Naive thymus-derived CD4-positive, alpha-beta T cell (primary cell): ENCODE measurements around the gene AAMP. TPM values are rescaled to one million over a fixed set of nuclear protein-coding genes. Genes with fewer than 3 reads are reported as not detected.

Source experiments
- ATAC-seq: fragments of 150-1000 bp; cut with Tn5 transposase; 2 replicates; pipeline ENCODE4 v1.10.0; 2021; ENCODE audit warnings: mild to moderate bottlenecking, moderate library complexity
- CTCF ChIA-PET: fragments of 350-600 bp; sonication (Branson Sonifier 250); formaldehyde crosslinking; loops from one replicate; lab custom pipeline; 2021; ENCODE audit warnings: antibody characterized with exemption; lab: Charles Lee
- POLR2A ChIA-PET: fragments of 350-600 bp; sonication (Branson Sonifier 250); formaldehyde crosslinking; loops from one replicate; lab custom pipeline; 2021; ENCODE audit warnings: antibody characterized with exemption, inconsistent platforms; lab: Charles Lee
- DNase-seq, 9 donors: peaks; one replicate each; pipeline versions ENCODE4 v3.0.0 to v3.0.0-alpha.2; 2020 to 2022; ENCODE audit warnings: mixed read lengths in 1 of 9
- H3K27ac ChIP-seq: one replicate; pipeline ENCODE4 v1.7.0; 2013; ENCODE audit warnings: mild to moderate bottlenecking, low read depth, low read length, moderate library complexity
- H3K27me3 ChIP-seq, 2 donors: one replicate each; pipeline ENCODE4 v1.7.0; 2013; ENCODE audit warnings: low read length in 2 of 2, mild to moderate bottlenecking in 2 of 2, moderate library complexity in 2 of 2; ENCODE audit not compliant: control insufficient read depth in 2 of 2, insufficient read depth in 2 of 2
- H3K36me3 ChIP-seq, 3 experiments: 1 replicate in 2 of 3; 2 replicates in 1 of 3; pipeline ENCODE4 v1.7.0; 2013; ENCODE audit warnings: low read length in 3 of 3, mild to moderate bottlenecking in 3 of 3, moderate library complexity in 1 of 3; ENCODE audit not compliant: insufficient read depth in 3 of 3, control insufficient read depth in 2 of 3
- H3K4me1 ChIP-seq, 2 donors: one replicate each; pipeline ENCODE4 v1.7.0; 2013; ENCODE audit warnings: low read length in 2 of 2, mild to moderate bottlenecking in 2 of 2, moderate library complexity in 1 of 2; ENCODE audit not compliant: control insufficient read depth in 2 of 2, insufficient read depth in 2 of 2
- H3K4me3 ChIP-seq: 2 replicates; pipeline ENCODE4 v1.7.0; 2013; ENCODE audit warnings: mild to moderate bottlenecking, low read length
- H3K9me3 ChIP-seq, 3 experiments: 1 replicate in 2 of 3; 2 replicates in 1 of 3; pipeline ENCODE4 v1.7.0; 2013; ENCODE audit warnings: low read length in 3 of 3; ENCODE audit not compliant: control insufficient read depth in 2 of 3
- H3K27ac Mint-ChIP-seq, 9 donors: one replicate each; pipeline ENCODE4 v1.8.0; 2020 to 2022; ENCODE audit warnings: mixed read lengths in 9 of 9, mild to moderate bottlenecking in 8 of 9, moderate library complexity in 5 of 9, inconsistent platforms in 2 of 9
- H3K27me3 Mint-ChIP-seq, 5 donors: one replicate each; pipeline ENCODE4 v1.8.0; 2021 to 2022; ENCODE audit warnings: mixed read lengths in 5 of 5, mild to moderate bottlenecking in 1 of 5
- H3K36me3 Mint-ChIP-seq, 5 donors: one replicate each; pipeline ENCODE4 v1.8.0; 2020 to 2022; ENCODE audit warnings: mixed read lengths in 5 of 5, mild to moderate bottlenecking in 3 of 5, inconsistent platforms in 1 of 5
- H3K4me1 Mint-ChIP-seq, 7 donors: one replicate each; pipeline ENCODE4 v1.8.0; 2020 to 2022; ENCODE audit warnings: mixed read lengths in 7 of 7, mild to moderate bottlenecking in 3 of 7, inconsistent platforms in 1 of 7
- H3K4me3 Mint-ChIP-seq, 10 donors: one replicate each; pipeline ENCODE4 v1.8.0; 2020 to 2022; ENCODE audit warnings: mild to moderate bottlenecking in 10 of 10, mixed read lengths in 10 of 10, moderate library complexity in 6 of 10, inconsistent platforms in 2 of 10
- H3K9me3 Mint-ChIP-seq, 11 donors: one replicate each; pipeline ENCODE4 v1.8.0; 2020 to 2022; ENCODE audit warnings: mixed read lengths in 11 of 11, mild to moderate bottlenecking in 4 of 11, inconsistent platforms in 1 of 11, moderate library complexity in 1 of 11
- intact Hi-C, 2 donors: fragments of 100-400 bp; cut with micrococcal nuclease; formaldehyde crosslinking; loops; one replicate each; pipeline ENCODE4 v1.15.1; 2023
- polyA plus RNA-seq, 2 donors: library from polyadenylated mRNA; unstranded; fragments of 300-500 nt; fragmentation: Illumina TruSeq; gene quantifications; one replicate each; pipeline ENCODE4 v1.2.3, GENCODE V29; 2021
- total RNA-seq, 6 experiments: library from RNA in 5 of 6; stranded (reverse) in 5 of 6; gene quantifications; 1 replicate in 5 of 6; 2 replicates in 1 of 6; pipeline ENCODE4 v1.2.3 and lab custom pipeline; 2021 to 2026

AAMP gene
- total and polyA plus RNA-seq, 7 experiments from 2014 or later, result 54.1 to 108 (median 66.4) TPM

- Mint-ChIP-seq H3K4me3 (peak overlapping the region in 1 of 10 donors; percentile 37), H3K4me1 (peaks cover 27 to 64% (median 51%) of the 10 kb centered on the region in 7 donors), H3K27ac (peak overlapping the region in 6 of 9 donors; percentile 67 to 99 (median 82)), H3K36me3 (peaks cover under 1 to 24% (median 4%) of the 10 kb centered on the region in 5 donors), H3K9me3 (no peaks in the 10 kb centered on the region), H3K27me3 (no peaks in the 10 kb centered on the region)
- no peak for DNase-seq
- intact Hi-C loops, result loop anchor here (10.0 kb wide), 2 partner anchors 612 to 972 kb away; partner anchors contain the start of genes TUBA4A (in 1 of the 2) and TUBA4B (in 1 of the 2)
- no peaks in the 10 kb centered on the region for H3K27me3 ChIP-seq
- ATAC-seq, result no peak
- no peaks in the 10 kb centered on the region for H3K9me3 ChIP-seq
- peaks cover 12 to 56% (median 25%) of the 10 kb centered on the region in 3 experiments for H3K36me3 ChIP-seq
- peaks cover 42 to 43% of the 10 kb centered on the region in 2 donors for H3K4me1 ChIP-seq
- H3K27ac ChIP-seq, result peak overlapping the region; percentile 47
- no peak overlapping the region for H3K4me3 ChIP-seq
- POLR2A ChIA-PET, result interaction anchor here (0.8 to 6.8 kb wide), 3 partner anchors 8 to 112 kb away, joined by 3 to 125 read pairs (median 30); partner anchors contain the start of genes AAMP, PNKD and TMBIM1
- CTCF ChIA-PET, result interaction anchor here (0.9 to 3.3 kb wide), 4 partner anchors 10 to 74 kb away, joined by 3 to 18 read pairs (median 4); partner anchors contain the start of genes CATIP and TMBIM1
Observed at GRCh38 chr2:218282173-218282991, 12.4 kb upstream of the AAMP start.

GRCh38 chr2:218281449-218281848, 11.5 kb upstream of the AAMP start:
- Histone ChIP-seq H3K36me3 (peaks cover 12 to 65% (median 28%) of the 10 kb centered on the region in 3 experiments), H3K4me3 (no peak overlapping the region), H3K27me3 (no peaks in the 10 kb centered on the region), H3K27ac (no peak overlapping the region), H3K9me3 (no peaks in the 10 kb centered on the region), H3K4me1 (peaks cover 36 to 38% of the 10 kb centered on the region in 2 donors)
- CTCF ChIA-PET, result interaction anchor here (0.6 to 3.3 kb wide), 2 partner anchors 9 to 72 kb away, joined by 3 to 18 read pairs; no protein-coding TSS in a partner anchor
- intact Hi-C loops, result loop anchor here (10.0 kb wide), 2 partner anchors 613 to 973 kb away; partner anchors contain the start of genes TUBA4A (in 1 of the 2) and TUBA4B (in 1 of the 2)
- peaks cover 21 to 55% (median 43%) of the 10 kb centered on the region in 7 donors for H3K4me1 Mint-ChIP-seq
- peaks cover 4 to 30% (median 7%) of the 10 kb centered on the region in 5 donors for H3K36me3 Mint-ChIP-seq
- no peaks in the 10 kb centered on the region for H3K9me3 Mint-ChIP-seq
- H3K27me3 Mint-ChIP-seq, result no peaks in the 10 kb centered on the region
- H3K4me3 Mint-ChIP-seq, result peak overlapping the region in 3 of 10 donors; percentile 44 to 58 (median 50)
- POLR2A ChIA-PET, result interaction anchor here (4.6 to 6.8 kb wide), 2 partner anchors 8 to 9 kb away, joined by 30 to 125 read pairs; partner anchors contain the start of genes AAMP, PNKD and TMBIM1
- DNase-seq, result no peak
- no peak for ATAC-seq
- peak overlapping the region in 6 of 9 donors; percentile 49 to 91 (median 82) for H3K27ac Mint-ChIP-seq

GRCh38 chr2:218280260-218280870, 10.4 kb upstream of the AAMP start:
- ChIA-PET CTCF (interaction anchor here (1.7 kb wide), 1 partner anchor 77 kb away, joined by 5 read pairs; the partner anchor contains the start of gene CATIP), POLR2A (interaction anchor here (0.6 to 4.6 kb wide), 5 partner anchors 10 to 123 kb away, joined by 3 to 30 read pairs (median 3); partner anchors contain the start of genes AAMP, PNKD and TMBIM1)
- Histone ChIP-seq H3K9me3 (no peaks in the 10 kb centered on the region), H3K27ac (no peak overlapping the region), H3K36me3 (peaks cover 15 to 76% (median 38%) of the 10 kb centered on the region in 3 experiments), H3K27me3 (no peaks in the 10 kb centered on the region), H3K4me3 (no peak overlapping the region), H3K4me1 (peaks cover 26 to 28% of the 10 kb centered on the region in 2 donors)
- no peaks in the 10 kb centered on the region for H3K27me3 Mint-ChIP-seq
- H3K4me3 Mint-ChIP-seq, result no peak overlapping the region
- intact Hi-C loops, result loop anchor here (10.0 kb wide), 2 partner anchors 614 to 974 kb away; partner anchors contain the start of genes TUBA4A (in 1 of the 2) and TUBA4B (in 1 of the 2)
- H3K36me3 Mint-ChIP-seq, result peaks cover 4 to 28% (median 7%) of the 10 kb centered on the region in 5 donors
- peak overlapping the region in 8 of 9 donors; percentile 40 to 76 (median 66) for H3K27ac Mint-ChIP-seq
- DNase-seq (no peak), ATAC-seq (no peak)
- H3K4me1 Mint-ChIP-seq, result peaks cover 14 to 44% (median 32%) of the 10 kb centered on the region in 7 donors
- H3K9me3 Mint-ChIP-seq, result no peaks in the 10 kb centered on the region

DNA sequence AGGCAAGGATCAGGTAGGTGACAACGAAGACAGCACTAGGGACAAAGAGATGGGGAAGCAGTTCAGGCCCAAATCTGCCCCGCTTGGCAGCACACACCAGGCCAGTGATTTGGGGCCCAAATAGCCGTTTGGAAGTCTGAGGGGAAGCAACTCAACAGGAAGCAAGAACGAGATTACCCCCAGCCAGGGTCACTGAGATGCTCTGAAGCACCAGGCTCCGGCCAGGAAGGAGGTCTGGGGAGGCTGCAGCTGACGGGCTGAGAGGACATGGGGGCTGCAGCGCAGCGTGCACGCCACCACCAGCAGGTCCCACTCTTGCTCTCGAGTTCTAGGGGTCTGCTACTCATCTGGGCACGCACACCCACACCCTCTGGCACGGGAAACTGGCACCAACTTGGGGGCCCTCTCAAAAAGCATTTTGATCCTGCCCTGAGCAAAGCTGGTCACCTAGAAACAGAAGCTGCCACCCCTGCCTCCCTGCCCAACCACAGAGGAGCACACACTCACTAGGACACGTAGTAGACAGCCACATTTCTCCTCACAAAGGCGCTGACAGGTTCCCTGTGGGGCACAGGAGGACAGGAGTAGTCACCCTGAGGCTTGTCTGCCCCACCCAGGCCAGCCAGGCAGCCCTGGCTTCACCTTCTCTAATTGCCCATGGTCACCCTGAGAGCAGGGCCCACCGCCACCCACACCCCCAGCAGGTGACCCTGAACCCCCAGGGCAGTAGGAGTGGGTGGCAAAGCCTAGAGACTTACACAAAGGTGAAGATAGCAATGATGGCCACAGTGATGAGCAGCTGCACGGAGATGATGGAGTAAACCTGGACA, 8.8 kb upstream of the AAMP start:
- no peak for DNase-seq
- Histone ChIP-seq H3K9me3 (no peaks in the 10 kb centered on the region), H3K36me3 (peaks cover 25 to 92% (median 45%) of the 10 kb centered on the region in 3 experiments), H3K27ac (peak overlapping the region; percentile 3), H3K4me3 (no peak overlapping the region), H3K4me1 (peaks cover 9 to 12% of the 10 kb centered on the region in 2 donors), H3K27me3 (no peaks in the 10 kb centered on the region)
- no peak for ATAC-seq
- H3K36me3 Mint-ChIP-seq, result peaks cover 4 to 32% (median 11%) of the 10 kb centered on the region in 5 donors
- intact Hi-C loops, result loop anchor here in 1 of 2 donors (10.0 kb wide), 1 partner anchor 1216 kb away; the partner anchor contains the start of gene GMPPA
- H3K4me1 Mint-ChIP-seq, result peaks cover 7 to 31% (median 19%) of the 10 kb centered on the region in 7 donors
- H3K4me3 Mint-ChIP-seq, result no peak overlapping the region
- ChIA-PET CTCF (interaction anchor here (1.7 to 9.4 kb wide), 2 partner anchors 12 to 78 kb away, joined by 5 to 188 read pairs; partner anchors contain the start of genes CATIP and TMBIM1), POLR2A (interaction anchor here (1.0 to 9.0 kb wide), 6 partner anchors 6 to 62 kb away, joined by 3 to 125 read pairs (median 6); partner anchors contain the start of genes AAMP, ARPC2, PNKD and TMBIM1)
- peak overlapping the region in 7 of 9 donors; percentile 14 to 82 (median 56) for H3K27ac Mint-ChIP-seq
- no peaks in the 10 kb centered on the region for H3K9me3 Mint-ChIP-seq
- H3K27me3 Mint-ChIP-seq, result no peaks in the 10 kb centered on the region

- no peak for ATAC-seq
- Mint-ChIP-seq H3K27me3 (no peaks in the 10 kb centered on the region), H3K9me3 (no peaks in the 10 kb centered on the region), H3K4me3 (no peak overlapping the region), H3K36me3 (peaks cover 4 to 34% (median 11%) of the 10 kb centered on the region in 5 donors), H3K4me1 (peaks cover 7 to 26% (median 15%) of the 10 kb centered on the region in 7 donors), H3K27ac (peak overlapping the region in 4 of 9 donors; percentile 22 to 82 (median 63))
- Histone ChIP-seq H3K27ac (peak overlapping the region; percentile 3), H3K9me3 (no peaks in the 10 kb centered on the region), H3K27me3 (no peaks in the 10 kb centered on the region), H3K36me3 (peaks cover 25 to 93% (median 45%) of the 10 kb centered on the region in 3 experiments), H3K4me1 (peaks cover 3 to 5% of the 10 kb centered on the region in 2 donors), H3K4me3 (no peak overlapping the region)
- DNase-seq, result no peak
- ChIA-PET CTCF (interaction anchor here (9.4 kb wide), 1 partner anchor 13 kb away, joined by 188 read pairs; the partner anchor contains the start of gene TMBIM1), POLR2A (interaction anchor here (1.0 to 9.0 kb wide), 2 partner anchors 7 to 61 kb away, joined by 3 to 125 read pairs; partner anchors contain the start of gene ARPC2)
- intact Hi-C loops, result loop anchor here in 1 of 2 donors (10.0 kb wide), 1 partner anchor 1217 kb away; the partner anchor contains the start of gene GMPPA
Observed at GRCh38 chr2:218277921-218278320, 8.0 kb upstream of the AAMP start.
